Activated B cell treated with CpG ODN at 0.5 μM for 24 hours (primary cell): ENCODE data around the gene GGCX. TPM values are rescaled to one million over a fixed set of nuclear protein-coding genes. Genes with fewer than 3 reads are reported as not detected.
A peak's percentile ranks its signal among the peaks of the same experiment; 100 is the strongest.
"Not testable (repeated sequence)": the region's sequence is repeated elsewhere in the genome, so short reads cannot be mapped to it uniquely, and the experiment has no call there.

ENCODE experiments used
- ATAC-seq: fragments of 200-7000 bp; cut with Tn5 transposase; one replicate; pipeline ENCODE4 v1.10.0; 2021; ENCODE audit warnings: low read depth, mild to moderate bottlenecking, moderate library complexity
- CTCF ChIA-PET: fragments of 350-600 bp; sonication (Branson Sonifier 250); formaldehyde crosslinking; loops from one replicate; lab custom pipeline; 2021; ENCODE audit warnings: antibody characterized with exemption; lab: Charles Lee
- POLR2A ChIA-PET: fragments of 350-600 bp; sonication (Branson Sonifier 250); formaldehyde crosslinking; loops from one replicate; lab custom pipeline; 2021; ENCODE audit warnings: antibody characterized with exemption; lab: Charles Lee
- DNase-seq: peaks from one replicate; pipeline ENCODE4 v3.0.0; 2022
- H3K27ac Mint-ChIP-seq: one replicate; pipeline ENCODE4 v1.8.0; 2020; ENCODE audit warnings: mixed read lengths
- H3K27me3 Mint-ChIP-seq: one replicate; pipeline ENCODE4 v1.8.0; 2021; ENCODE audit warnings: mixed read lengths
- H3K36me3 Mint-ChIP-seq: one replicate; pipeline ENCODE4 v1.8.0; 2021; ENCODE audit warnings: low read depth, mixed read lengths
- H3K4me1 Mint-ChIP-seq: one replicate; pipeline ENCODE4 v1.8.0; 2021; ENCODE audit warnings: mixed read lengths
- H3K4me3 Mint-ChIP-seq: one replicate; pipeline ENCODE4 v1.8.0; 2020; ENCODE audit warnings: mild to moderate bottlenecking, mixed read lengths
- H3K9me3 Mint-ChIP-seq: one replicate; pipeline ENCODE4 v1.8.0; 2020; ENCODE audit warnings: mixed read lengths
- intact Hi-C: fragments of 100-400 bp; cut with micrococcal nuclease; formaldehyde crosslinking; loops from one replicate; pipeline ENCODE4 v1.15.1; 2024
- total RNA-seq: library from RNA; stranded (reverse); gene quantifications from 2 replicates; pipeline ENCODE4 v1.2.3, GENCODE V29; 2022
- TF ChIP-seq, protein P1 (sequence below): fragments of 200-600 bp; IDR thresholded peaks from one replicate; pipeline ENCODE4 v1.8.0; 2022; ENCODE audit warnings: antibody characterized with exemption, mild to moderate bottlenecking

Gene GGCX
- total RNA-seq, 1 donor from 2014 or later: 30.7 TPM

GRCh38 chr2:85594715-85595300 is 33.5 kb upstream of the GGCX start:
- Mint-ChIP-seq H3K4me1 (peaks cover 36% of the 10 kb centered on the region), H3K27me3 (no peaks in the 10 kb centered on the region), H3K36me3 (peaks cover 42% of the 10 kb centered on the region), H3K9me3 (no peaks in the 10 kb centered on the region), H3K4me3 (peak overlapping the region; percentile 99), H3K27ac (peak overlapping the region; percentile 97)
- TF ChIP-seq, protein P1, sequence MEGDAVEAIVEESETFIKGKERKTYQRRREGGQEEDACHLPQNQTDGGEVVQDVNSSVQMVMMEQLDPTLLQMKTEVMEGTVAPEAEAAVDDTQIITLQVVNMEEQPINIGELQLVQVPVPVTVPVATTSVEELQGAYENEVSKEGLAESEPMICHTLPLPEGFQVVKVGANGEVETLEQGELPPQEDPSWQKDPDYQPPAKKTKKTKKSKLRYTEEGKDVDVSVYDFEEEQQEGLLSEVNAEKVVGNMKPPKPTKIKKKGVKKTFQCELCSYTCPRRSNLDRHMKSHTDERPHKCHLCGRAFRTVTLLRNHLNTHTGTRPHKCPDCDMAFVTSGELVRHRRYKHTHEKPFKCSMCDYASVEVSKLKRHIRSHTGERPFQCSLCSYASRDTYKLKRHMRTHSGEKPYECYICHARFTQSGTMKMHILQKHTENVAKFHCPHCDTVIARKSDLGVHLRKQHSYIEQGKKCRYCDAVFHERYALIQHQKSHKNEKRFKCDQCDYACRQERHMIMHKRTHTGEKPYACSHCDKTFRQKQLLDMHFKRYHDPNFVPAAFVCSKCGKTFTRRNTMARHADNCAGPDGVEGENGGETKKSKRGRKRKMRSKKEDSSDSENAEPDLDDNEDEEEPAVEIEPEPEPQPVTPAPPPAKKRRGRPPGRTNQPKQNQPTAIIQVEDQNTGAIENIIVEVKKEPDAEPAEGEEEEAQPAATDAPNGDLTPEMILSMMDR: no peak
- intact Hi-C loops: loop anchor here (1.0 kb wide), 5 partner anchors 11 to 177 kb away; partner anchors contain the start of genes GGCX, SH2D6, USP39 and VAMP5
- DNase-seq: no peak
- POLR2A ChIA-PET: interaction anchor here (0.9 to 6.8 kb wide), 21 partner anchors 8 to 846 kb away, joined by 3 to 59 read pairs (median 5); partner anchors contain the start of genes C2orf68, ELMOD3, GGCX and KDM3A
- CTCF ChIA-PET: interaction anchor here (1.5 kb wide), 1 partner anchor 17 kb away, joined by 4 read pairs; the partner anchor contains the start of gene C2orf68
- no peak for ATAC-seq

DNA sequence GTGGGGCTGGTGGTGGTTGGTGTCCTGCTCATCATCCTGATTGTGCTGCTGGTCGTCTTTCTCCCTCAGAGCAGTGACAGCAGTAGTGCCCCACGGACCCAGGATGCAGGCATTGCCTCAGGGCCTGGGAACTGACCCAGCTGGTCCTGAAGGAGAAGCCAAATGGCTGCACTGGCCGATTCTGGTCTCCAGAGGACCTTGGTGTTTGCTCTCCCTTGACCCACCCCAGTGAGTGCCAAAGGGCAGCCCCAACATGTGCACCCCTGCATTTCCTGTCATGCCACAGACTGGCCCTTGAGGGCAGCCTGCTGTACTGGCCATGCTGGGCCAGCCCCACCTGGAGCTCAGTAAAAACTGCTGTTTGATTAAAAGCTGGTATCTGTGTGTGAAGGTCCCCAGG is 31.7 kb upstream of the GGCX start:
- DNase-seq: no peak
- TF ChIP-seq, protein P1: no peak
- ATAC-seq: no peak
- POLR2A ChIA-PET: interaction anchor here (0.5 to 6.8 kb wide), 2 partner anchors 14 to 266 kb away, joined by 8 to 45 read pairs; partner anchors contain the start of gene VAMP8
- Mint-ChIP-seq H3K4me1 (peaks cover 41% of the 10 kb centered on the region), H3K27ac (no peak overlapping the region), H3K36me3 (peaks cover 28% of the 10 kb centered on the region), H3K4me3 (no peak overlapping the region), H3K9me3 (no peaks in the 10 kb centered on the region), H3K27me3 (no peaks in the 10 kb centered on the region)
- intact Hi-C loops: no loop called here
- CTCF ChIA-PET: no interaction called here

- POLR2A ChIA-PET: interaction anchor here (0.6 to 6.8 kb wide), 2 partner anchors 7 to 13 kb away, joined by 3 to 45 read pairs; partner anchors contain the start of gene VAMP8
- Mint-ChIP-seq H3K4me1 (peaks cover 44% of the 10 kb centered on the region), H3K36me3 (peaks cover 21% of the 10 kb centered on the region)
- H3K9me3 Mint-ChIP-seq, H3K4me3 Mint-ChIP-seq, H3K27ac Mint-ChIP-seq, H3K27me3 Mint-ChIP-seq, CTCF ChIA-PET, ATAC-seq, DNase-seq, intact Hi-C loops: not testable (repeated sequence)
Measured at GRCh38 chr2:85592299-85592698, 31.0 kb upstream of the GGCX start.

GRCh38 chr2:85591563-85591962 is 30.3 kb upstream of the GGCX start:
- H3K4me1 Mint-ChIP-seq: peaks cover 39% of the 10 kb centered on the region
- no peaks in the 10 kb centered on the region for H3K9me3 Mint-ChIP-seq
- no peaks in the 10 kb centered on the region for H3K27me3 Mint-ChIP-seq
- TF ChIP-seq, protein P1: no peak
- no peak for ATAC-seq
- ChIA-PET POLR2A (interaction anchor here (0.6 to 6.8 kb wide), 3 partner anchors 12 to 29 kb away, joined by 4 to 45 read pairs (median 5); partner anchors contain the start of gene VAMP8), CTCF (no interaction called here)
- no peak for DNase-seq
- H3K27ac Mint-ChIP-seq: no peak overlapping the region
- no peak overlapping the region for H3K4me3 Mint-ChIP-seq
- peaks cover 14% of the 10 kb centered on the region for H3K36me3 Mint-ChIP-seq
- intact Hi-C loops: no loop called here

- Mint-ChIP-seq H3K4me3 (no peak overlapping the region), H3K27ac (no peak overlapping the region), H3K4me1 (peaks cover 35% of the 10 kb centered on the region), H3K9me3 (no peaks in the 10 kb centered on the region), H3K36me3 (peaks cover 13% of the 10 kb centered on the region), H3K27me3 (no peaks in the 10 kb centered on the region)
- intact Hi-C loops: no loop called here
- ChIA-PET POLR2A (interaction anchor here (0.6 to 6.8 kb wide), 3 partner anchors 12 to 29 kb away, joined by 3 to 45 read pairs (median 4); partner anchors contain the start of gene VAMP8), CTCF (no interaction called here)
- ATAC-seq (no peak), DNase-seq (no peak)
- TF ChIP-seq, protein P1: no peak
Measured at GRCh38 chr2:85590950-85591349, 29.7 kb upstream of the GGCX start.
